ENCODE measurements around the gene HSD11B1L.
"Not testable (repeated sequence)": the region's sequence is repeated elsewhere in the genome, so short reads cannot be mapped to it uniquely, and the experiment has no call there.

The HSD11B1L gene

GRCh38 chr19:5687360-5688198 is 6.8 kb downstream of the HSD11B1L start:
- DNase-seq (ENCODE audit: low spot score): no peak

- not testable (repeated sequence) for DNase-seq (ENCODE audit: low spot score)
Measured at GRCh38 chr19:5688262-5688881, 7.5 kb downstream of the HSD11B1L start.

- peak; percentile 93 for DNase-seq (ENCODE audit: low spot score)
Measured at GRCh38 chr19:5690125-5690954, 9.5 kb downstream of the HSD11B1L start, which contains the start of gene RPL36. RPL36 (plus strand) TSS chr19:5690295; CDS start chr19:5690508, 213 bp downstream.

- DNase-seq (ENCODE audit: low spot score): no peak
Measured at GRCh38 chr19:5690955-5691821, 10.4 kb downstream of the HSD11B1L start.

- no peak for DNase-seq (ENCODE audit: low spot score)
Measured at GRCh38 chr19:5691822-5692722, 11.2 kb downstream of the HSD11B1L start.

- no peak for DNase-seq (ENCODE audit: low spot score)
Measured at GRCh38 chr19:5692723-5693194, 11.9 kb downstream of the HSD11B1L start.

- DNase-seq (ENCODE audit: low spot score): no peak
Measured at GRCh38 chr19:5693195-5694166, 12.7 kb downstream of the HSD11B1L start.

- DNase-seq (ENCODE audit: low spot score): no peak
Measured at GRCh38 chr19:5694167-5694955, 13.5 kb downstream of the HSD11B1L start.

GRCh38 chr19:5694956-5695648 is 14.3 kb downstream of the HSD11B1L start:
- DNase-seq (ENCODE audit: low spot score): no peak

- no peak for DNase-seq (ENCODE audit: low spot score)
Measured at GRCh38 chr19:5695649-5696195, 14.9 kb downstream of the HSD11B1L start.

GRCh38 chr19:5696196-5697021 is 15.6 kb downstream of the HSD11B1L start:
- no peak for DNase-seq (ENCODE audit: low spot score)

GRCh38 chr19:5697022-5697889 is 16.4 kb downstream of the HSD11B1L start:
- no peak for DNase-seq (ENCODE audit: low spot score)

- no peak for DNase-seq (ENCODE audit: low spot score)
Measured at GRCh38 chr19:5697890-5698634, 17.2 kb downstream of the HSD11B1L start.

- no peak for DNase-seq (ENCODE audit: low spot score)
Measured at GRCh38 chr19:5698635-5699422, 18.0 kb downstream of the HSD11B1L start.

Measured in D341Med (cell line).